Panc1 (cell line): Measurements from ENCODE around the gene ZNF273. TPM values are rescaled to one million over a fixed set of nuclear protein-coding genes. Genes with fewer than 3 reads are reported as not detected.
A peak's percentile ranks its signal among the peaks of the same experiment; 100 is the strongest.

Experiments
- ATAC-seq: fragments of 200-7000 bp; cut with Tn5 transposase; 2 replicates; pipeline ENCODE4 v1.9.1; 2020; ENCODE audit warnings: mild to moderate bottlenecking, moderate library complexity
- BruUV-seq: library from RNA; stranded (reverse); fragments of 400-500 nt; replicated peaks from 2 replicates; lab custom pipeline; 2021; lab: Mats Ljungman, UMichigan
- CTCF ChIA-PET: fragments of 300-600 bp; sonication (Branson Sonifier 250); formaldehyde crosslinking; loops from one replicate; lab custom pipeline; 2022; ENCODE audit warnings: antibody characterized with exemption; lab: Charles Lee
- POLR2A ChIA-PET: fragments of 300-600 bp; sonication (Branson Sonifier 250); formaldehyde crosslinking; loops from one replicate; lab custom pipeline; 2022; ENCODE audit warnings: antibody characterized with exemption; lab: Charles Lee
- DNase-seq: peaks from one replicate; pipeline ENCODE4 v3.0.0-alpha.2; 2010; ENCODE audit warnings: low read depth, low spot score
- H3K27ac ChIP-seq: 2 replicates; pipeline ENCODE4 v1.5.1; 2011; ENCODE audit warnings: mild to moderate bottlenecking, low read length, inconsistent platforms
- H3K27me3 ChIP-seq: fragments of 200-500 bp; sonication (Bioruptor generic); 2 replicates; pipeline ENCODE4 v1.6.0; 2014; ENCODE audit warnings: low read length, inconsistent platforms; ENCODE audit not compliant: control insufficient read depth, insufficient read depth
- H3K36me3 ChIP-seq: fragments of 200-500 bp; sonication (Bioruptor generic); 2 replicates; pipeline ENCODE4 v1.5.1; 2014; ENCODE audit warnings: inconsistent platforms, mild to moderate bottlenecking, low read length, moderate library complexity; ENCODE audit not compliant: control insufficient read depth, insufficient read depth
- H3K4me1 ChIP-seq: 2 replicates; pipeline ENCODE4 v1.5.1; 2011; ENCODE audit warnings: inconsistent platforms, mild to moderate bottlenecking, low read length, moderate library complexity; ENCODE audit not compliant: control insufficient read depth, insufficient read depth
- H3K4me3 ChIP-seq, 2 experiments: 2 replicates each; pipeline ENCODE4 v1.5.1; 2011 to 2012; ENCODE audit warnings: low read depth in 2 of 2, low read length in 2 of 2, mild to moderate bottlenecking in 2 of 2, inconsistent platforms in 1 of 2, moderate library complexity in 1 of 2
- H3K9me3 ChIP-seq: fragments of 200-500 bp; sonication (Bioruptor generic); 2 replicates; pipeline ENCODE4 v1.5.1; 2014; ENCODE audit warnings: low read depth, mild to moderate bottlenecking, inconsistent platforms, low read length, moderate library complexity; ENCODE audit not compliant: control insufficient read depth, insufficient read depth
- CTCF ChIP-seq: fragments of 450-650 bp; IDR thresholded peaks from 2 replicates; pipeline ENCODE4 v1.5.1; 2017; ENCODE audit warnings: mild to moderate bottlenecking
- POLR2AphosphoS5 ChIP-seq: IDR thresholded peaks from 2 replicates; pipeline ENCODE4 v1.6.1; 2012; ENCODE audit warnings: mild to moderate bottlenecking, low read depth, low read length, moderate library complexity
- REST ChIP-seq, 2 experiments: IDR thresholded peaks; 2 replicates each; pipeline ENCODE4 v1.6.1; 2011 to 2012; ENCODE audit warnings: low read depth in 2 of 2, control low read depth in 1 of 2, low read length in 1 of 2, mild to moderate bottlenecking in 1 of 2, moderate library complexity in 1 of 2; ENCODE audit not compliant: insufficient read depth in 1 of 2
- SIN3A ChIP-seq: IDR thresholded peaks from 2 replicates; pipeline ENCODE4 v1.6.1; 2012; ENCODE audit warnings: low read depth, mild to moderate bottlenecking, low read length, moderate library complexity, borderline replicate concordance; ENCODE audit not compliant: insufficient read depth
- TCF7L2 ChIP-seq: IDR thresholded peaks from 2 replicates; pipeline ENCODE4 v1.6.1; 2011; ENCODE audit warnings: mild to moderate bottlenecking, low read depth, low read length, inconsistent platforms
- in situ Hi-C: cut with HindIII; loops from 2 replicates; pipeline ENCODE4 v1.10.0; 2016; ENCODE audit warnings: low sequenced_read_pairs, low pct_unique_long_range_greater_than_20kb
- intact Hi-C: fragments of 100-400 bp; cut with micrococcal nuclease; formaldehyde crosslinking; loops from one replicate; pipeline ENCODE4 v1.10.0; 2022; ENCODE audit not compliant: unreplicated experiment
- total RNA-seq: library from RNA; stranded (reverse); gene quantifications from one replicate; pipeline ENCODE4 v1.2.1, GENCODE V29; 2021; ENCODE audit not compliant: unreplicated experiment

Gene ZNF273
- total RNA-seq, 1 experiment from 2014 or later: 6.4 TPM

GRCh38 chr7:64907641-64908326 lies 4.7 kb downstream of the ZNF273 start:
- no peaks in the 10 kb centered on the region for H3K27me3 ChIP-seq
- no peak for DNase-seq
- H3K9me3 ChIP-seq: peaks cover 9% of the 10 kb centered on the region; the same call in 1 of the 2 replicates
- in situ Hi-C loops (no loop called here), intact Hi-C loops (no loop called here)
- H3K27ac ChIP-seq: no peak overlapping the region
- TF ChIP-seq CTCF: no peak
- no peak for TF ChIP-seq REST (IDR thresholded peaks at IDR 0.05; ENCODE audit: insufficient read depth in 1 of 2, low read depth in 2 of 2, low read length in 1 of 2)
- TF ChIP-seq POLR2AphosphoS5: no peak
- TF ChIP-seq TCF7L2: no peak
- TF ChIP-seq SIN3A: no peak
- POLR2A ChIA-PET: no interaction called here
- CTCF ChIA-PET: no interaction called here
- peaks cover 34% of the 10 kb centered on the region for H3K4me1 ChIP-seq
- 0 out of 2 replicates have a peak, but pooled peaks have one; percentile 3 for ATAC-seq
- no peak overlapping the region for H3K4me3 ChIP-seq
- no TSS peak for BruUV-seq
- no peaks in the 10 kb centered on the region for H3K36me3 ChIP-seq

DNA sequence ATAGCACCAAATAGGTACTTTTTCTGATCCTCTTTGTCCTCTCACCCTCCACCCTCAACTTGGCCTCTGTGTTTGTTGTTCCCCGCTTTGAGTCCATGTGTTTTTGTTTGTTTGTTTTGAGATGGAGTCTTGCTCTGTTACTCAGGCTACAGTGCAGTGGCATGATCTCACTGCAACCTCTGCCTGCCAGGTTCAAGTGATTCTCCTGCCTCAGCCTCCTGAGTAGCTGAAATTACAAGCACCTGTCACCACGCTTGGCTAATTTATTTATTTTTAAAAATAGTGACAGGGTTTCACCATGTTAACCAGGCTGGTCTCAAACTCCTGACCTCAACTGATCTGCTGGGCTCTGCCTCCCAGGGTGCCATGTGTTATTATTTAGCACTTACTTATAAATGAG lies 5.3 kb downstream of the ZNF273 start:
- intact Hi-C loops: no loop called here
- Histone ChIP-seq H3K9me3 (peaks cover 12% of the 10 kb centered on the region; the same call in 1 of the 2 replicates), H3K4me1 (peaks cover 34% of the 10 kb centered on the region), H3K36me3 (no peaks in the 10 kb centered on the region), H3K27me3 (no peaks in the 10 kb centered on the region), H3K4me3 (no peak overlapping the region), H3K27ac (no peak overlapping the region)
- ChIA-PET CTCF (no interaction called here), POLR2A (interaction anchor here (0.6 kb wide), 1 partner anchor 11 kb away, joined by 4 read pairs; no protein-coding TSS in a partner anchor)
- no TSS peak for BruUV-seq
- no peak for TF ChIP-seq REST (IDR thresholded peaks at IDR 0.05; ENCODE audit: insufficient read depth in 1 of 2, low read depth in 2 of 2, low read length in 1 of 2)
- TF ChIP-seq SIN3A: no peak
- no peak for TF ChIP-seq POLR2AphosphoS5
- TF ChIP-seq CTCF: no peak
- no peak for TF ChIP-seq TCF7L2
- DNase-seq (no peak), ATAC-seq (peak; percentile 26; the same call in 1 of the 2 replicates)
- in situ Hi-C loops: no loop called here
